ENCODE results near the gene HYOU1. TPM values are rescaled to one million over a fixed set of nuclear protein-coding genes. Genes with fewer than 3 reads are reported as not detected.

The HYOU1 gene
- total RNA-seq, 1 donor = 126 TPM

DNA sequence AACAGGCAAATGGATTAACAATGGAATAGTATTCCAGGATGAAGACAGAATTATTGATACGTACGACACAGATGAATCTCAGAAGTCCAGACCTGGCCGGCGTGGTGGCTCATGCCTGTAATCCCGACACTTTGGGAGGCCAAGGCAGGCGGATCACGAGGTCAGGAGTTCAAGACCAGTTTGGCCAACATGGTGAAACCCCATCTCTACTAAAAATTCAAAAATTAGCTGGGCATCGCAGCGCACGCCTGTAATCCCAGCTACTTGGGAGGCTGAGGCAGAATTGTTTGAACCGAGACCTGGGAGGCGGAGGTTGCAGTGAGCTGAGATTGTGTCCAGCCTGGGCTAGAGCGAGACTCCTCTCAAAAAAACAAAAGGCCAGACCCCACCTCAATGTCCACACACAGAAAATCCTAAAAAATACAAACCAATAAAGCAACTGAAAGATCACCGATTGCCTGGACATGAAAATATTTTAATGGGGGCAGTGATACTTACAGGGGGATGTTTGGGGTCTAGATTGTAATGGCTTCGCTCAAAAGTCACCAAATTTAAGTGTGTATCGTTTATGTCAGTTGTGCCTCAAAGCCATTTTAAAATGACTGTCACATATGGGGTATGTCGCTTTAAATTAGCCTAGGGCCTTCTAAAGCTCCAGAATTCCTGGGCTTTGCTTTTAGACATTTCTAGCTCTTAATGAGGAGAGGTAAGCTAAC is 42.6 kb downstream of the HYOU1 start:
- no peak for DNase-seq (ENCODE audit: low read depth)
- H3K4me3 ChIP-seq (ENCODE audit: low read depth, low read length) = no peak overlapping the region
- TF ChIP-seq, protein P1, sequence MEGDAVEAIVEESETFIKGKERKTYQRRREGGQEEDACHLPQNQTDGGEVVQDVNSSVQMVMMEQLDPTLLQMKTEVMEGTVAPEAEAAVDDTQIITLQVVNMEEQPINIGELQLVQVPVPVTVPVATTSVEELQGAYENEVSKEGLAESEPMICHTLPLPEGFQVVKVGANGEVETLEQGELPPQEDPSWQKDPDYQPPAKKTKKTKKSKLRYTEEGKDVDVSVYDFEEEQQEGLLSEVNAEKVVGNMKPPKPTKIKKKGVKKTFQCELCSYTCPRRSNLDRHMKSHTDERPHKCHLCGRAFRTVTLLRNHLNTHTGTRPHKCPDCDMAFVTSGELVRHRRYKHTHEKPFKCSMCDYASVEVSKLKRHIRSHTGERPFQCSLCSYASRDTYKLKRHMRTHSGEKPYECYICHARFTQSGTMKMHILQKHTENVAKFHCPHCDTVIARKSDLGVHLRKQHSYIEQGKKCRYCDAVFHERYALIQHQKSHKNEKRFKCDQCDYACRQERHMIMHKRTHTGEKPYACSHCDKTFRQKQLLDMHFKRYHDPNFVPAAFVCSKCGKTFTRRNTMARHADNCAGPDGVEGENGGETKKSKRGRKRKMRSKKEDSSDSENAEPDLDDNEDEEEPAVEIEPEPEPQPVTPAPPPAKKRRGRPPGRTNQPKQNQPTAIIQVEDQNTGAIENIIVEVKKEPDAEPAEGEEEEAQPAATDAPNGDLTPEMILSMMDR (IDR thresholded peaks at IDR 0.05; ENCODE audit: insufficient read depth, low read length) = no peak

DNA sequence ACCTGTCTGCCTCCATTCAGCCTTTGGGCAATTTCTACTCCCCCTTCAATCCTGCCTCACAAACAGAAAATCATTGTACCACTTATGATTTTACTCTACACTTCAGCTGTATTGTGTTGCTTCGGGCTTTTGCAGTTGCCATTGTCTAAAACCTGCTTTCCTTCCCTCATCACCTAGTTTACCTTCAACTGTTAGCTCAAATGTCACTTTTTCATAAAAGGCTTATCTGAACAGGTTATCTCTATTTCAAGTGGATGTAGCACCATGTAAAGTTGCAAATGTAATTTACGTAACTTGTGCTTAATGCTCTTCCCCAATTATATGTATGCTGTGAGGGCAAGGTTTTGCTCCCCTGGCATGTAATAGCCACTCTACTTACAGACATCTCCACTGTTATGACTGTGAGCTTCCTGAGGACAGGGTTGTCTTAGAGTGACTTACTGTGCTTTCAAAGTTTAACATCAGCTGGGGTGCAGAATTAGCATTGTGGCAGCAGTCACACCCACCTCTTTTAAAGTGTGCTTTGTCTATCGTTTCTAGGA is 44.3 kb downstream of the HYOU1 start:
- no peak overlapping the region for H3K4me3 ChIP-seq (ENCODE audit: low read depth, low read length)
- DNase-seq (ENCODE audit: low read depth) = no peak
- TF ChIP-seq, protein P1 (IDR thresholded peaks at IDR 0.05; ENCODE audit: insufficient read depth, low read length) = no peak

DNA sequence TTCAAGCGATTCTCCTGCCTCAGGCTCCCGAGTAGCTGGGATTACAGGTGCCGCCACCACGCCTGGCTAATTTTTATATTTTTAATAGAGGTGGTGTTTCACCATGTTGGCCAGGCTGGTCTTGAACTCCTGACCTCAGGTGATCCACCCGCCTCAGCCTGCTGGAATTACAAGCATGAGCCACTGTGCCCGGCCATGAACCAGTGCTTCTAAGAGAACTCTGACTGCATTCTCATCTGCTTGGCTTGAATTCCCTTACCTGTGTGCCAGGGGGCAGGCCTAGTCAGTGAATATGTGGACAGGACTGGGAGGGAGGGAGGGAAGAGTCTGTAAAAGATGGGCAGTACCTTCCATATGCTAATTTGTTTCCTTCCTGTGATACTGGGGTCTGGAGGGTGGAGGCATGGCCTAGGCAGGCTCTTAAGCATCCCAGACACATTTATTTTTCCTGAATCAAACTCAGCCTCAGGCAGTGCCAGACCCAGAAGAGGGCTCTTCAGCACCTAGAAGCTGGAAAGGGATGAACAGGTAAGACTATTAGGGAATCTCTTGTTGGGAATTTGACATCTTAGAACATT is 45.4 kb downstream of the HYOU1 start:
- no peak for DNase-seq (ENCODE audit: low read depth)
- TF ChIP-seq, protein P1 (IDR thresholded peaks at IDR 0.05; ENCODE audit: insufficient read depth, low read length) = no peak
- no peak overlapping the region for H3K4me3 ChIP-seq (ENCODE audit: low read depth, low read length)

DNA sequence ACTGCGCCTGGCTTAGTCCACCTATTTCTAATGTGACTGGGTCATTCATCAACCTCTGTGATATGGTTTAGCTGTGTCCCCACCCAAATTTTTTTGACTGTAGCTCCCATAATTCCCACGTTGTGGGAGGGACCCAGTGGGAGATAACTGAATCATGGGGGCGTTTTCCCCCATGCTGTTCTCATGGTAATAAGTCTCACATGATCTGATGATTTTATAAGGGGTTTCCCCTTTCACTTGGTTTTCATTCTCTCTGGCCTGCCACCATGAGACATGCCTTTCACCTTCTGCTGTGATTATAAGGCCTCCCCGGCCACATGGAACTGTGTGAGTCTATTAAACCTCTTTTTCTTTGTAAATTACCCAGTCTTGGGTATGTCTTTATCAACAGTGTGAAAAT is 50.3 kb downstream of the HYOU1 start:
- H3K4me3 ChIP-seq (ENCODE audit: low read depth, low read length) = no peak overlapping the region
- TF ChIP-seq, protein P1 (IDR thresholded peaks at IDR 0.05; ENCODE audit: insufficient read depth, low read length) = no peak
- no peak for DNase-seq (ENCODE audit: low read depth)

DNA sequence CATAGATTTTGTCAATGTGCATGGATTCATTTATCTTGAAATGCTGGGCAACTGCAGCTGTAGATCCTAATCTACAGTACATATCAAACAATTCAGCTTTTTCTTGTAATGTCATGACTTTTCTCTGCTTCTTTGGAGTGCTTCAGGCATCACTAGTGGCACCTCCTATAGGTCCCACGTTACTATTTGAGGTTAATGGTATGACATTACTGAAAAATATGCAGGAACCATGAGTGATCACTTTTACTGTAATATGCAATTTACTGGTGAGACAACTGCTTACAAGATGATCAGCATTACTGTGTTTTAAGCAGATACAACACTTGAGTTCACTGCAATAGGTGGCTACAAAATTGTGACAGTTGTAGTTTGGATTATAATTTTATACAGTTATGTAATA is 56.1 kb downstream of the HYOU1 start:
- TF ChIP-seq, protein P1 (IDR thresholded peaks at IDR 0.05; ENCODE audit: insufficient read depth, low read length) = no peak
- no peak for DNase-seq (ENCODE audit: low read depth)
- H3K4me3 ChIP-seq (ENCODE audit: low read depth, low read length) = no peak overlapping the region

DNA sequence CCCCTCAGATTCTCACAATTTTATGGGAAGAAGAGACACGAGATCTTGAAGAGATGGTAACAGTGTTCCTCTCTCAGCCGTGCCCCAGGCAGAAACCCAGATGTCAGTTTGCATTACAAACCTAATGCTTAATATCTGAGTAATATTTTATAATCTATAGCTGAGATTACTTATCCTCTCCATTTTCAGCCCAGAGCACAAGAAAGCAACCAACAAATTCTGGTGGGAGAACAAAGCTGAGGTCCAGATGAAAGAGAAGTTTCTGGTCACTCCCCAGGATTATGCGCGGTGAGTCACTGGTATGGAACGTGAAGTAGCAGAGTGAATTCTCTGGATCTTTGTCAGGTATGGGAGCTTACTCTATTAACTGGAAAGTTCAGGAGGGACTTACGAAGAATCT is 58.2 kb downstream of the HYOU1 start:
- H3K4me3 ChIP-seq (ENCODE audit: low read depth, low read length) = peak overlapping the region; percentile 97
- DNase-seq (ENCODE audit: low read depth) = peak; percentile 78
- TF ChIP-seq, protein P1 (IDR thresholded peaks at IDR 0.05; ENCODE audit: insufficient read depth, low read length) = no peak

Data from fibroblast of the aortic adventitia (primary cell).